ENCODE data around the gene TULP4.

TULP4 gene

DNA sequence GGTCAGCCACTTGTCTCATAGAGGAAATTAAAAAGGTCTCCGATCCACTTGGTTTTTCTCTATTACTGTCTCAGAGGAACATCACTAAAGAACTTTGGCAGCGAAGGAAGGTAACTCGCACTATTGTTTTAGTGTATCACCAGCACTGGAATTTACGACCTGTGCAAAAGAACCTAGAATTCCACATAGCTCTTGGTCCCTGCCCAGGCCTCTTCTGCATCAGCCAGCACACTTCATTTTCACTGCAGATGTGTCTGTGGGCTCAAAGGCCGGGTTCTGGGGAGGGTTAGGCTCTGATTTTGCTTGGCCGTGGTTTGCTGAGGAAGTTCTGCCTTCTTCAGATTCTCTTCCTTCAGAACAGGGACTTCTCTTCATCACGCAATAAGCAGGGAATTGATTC is 144.9 kb downstream of the TULP4 start:
- TF ChIP-seq Cebpa-rat (IDR thresholded peaks at IDR 0.05) = no peak
- peaks cover 54 to 85% (median 76%) of the 10 kb centered on the region in 11 experiments for H3K36me3 ChIP-seq

DNA sequence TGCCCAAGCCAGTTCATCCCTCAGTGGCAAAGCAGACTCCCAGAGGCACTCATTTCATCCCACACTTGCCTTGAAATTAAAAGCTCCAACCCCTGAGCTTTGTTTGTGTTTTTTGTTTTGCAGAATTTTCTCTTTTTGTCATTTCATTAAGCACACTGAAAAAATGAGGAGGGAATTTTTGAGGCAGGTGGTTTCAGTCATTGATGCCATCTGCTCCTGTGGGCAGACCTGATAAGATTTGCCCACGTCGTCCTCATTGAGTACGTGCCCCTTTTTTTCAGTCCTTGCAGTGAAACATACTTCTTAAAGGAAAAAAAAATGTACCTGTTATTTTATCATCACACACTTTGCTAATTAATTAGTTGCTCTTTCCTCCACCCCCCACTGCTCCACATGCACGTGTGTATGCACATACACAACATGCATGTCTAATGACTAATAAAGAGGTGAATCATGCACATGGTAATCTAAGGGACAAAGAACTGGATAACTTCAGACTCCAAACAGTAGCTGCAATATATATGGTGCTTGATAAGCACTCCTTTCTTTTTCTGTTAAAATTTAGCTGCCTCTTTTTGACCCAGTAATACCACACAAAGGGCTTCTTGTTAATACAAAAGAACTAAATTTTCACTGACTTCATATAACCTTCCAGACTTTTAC is 145.5 kb downstream of the TULP4 start:
- H3K9ac ChIP-seq = no peak overlapping the region
- no peak overlapping the region for H3K4me2 ChIP-seq
- no peak for TF ChIP-seq Cebpa-rat (IDR thresholded peaks at IDR 0.05)
- H3K4me1 ChIP-seq = peaks cover 0 to 23% (median 0%) of the 10 kb centered on the region in 10 experiments; a peak in 5 of 20 replicates
- no peak overlapping the region for H3K4me3 ChIP-seq
- H3K36me3 ChIP-seq = peaks cover 54 to 85% (median 76%) of the 10 kb centered on the region in 11 experiments
- H4K20me1 ChIP-seq = no peaks in the 10 kb centered on the region
- H3K27ac ChIP-seq = no peak overlapping the region
- no peaks in the 10 kb centered on the region for H3K9me3 ChIP-seq (replicated peaks in 1 of 11)
- no peaks in the 10 kb centered on the region for H3K27me3 ChIP-seq

More for the DNA sequence above, 144.9 kb downstream of the TULP4 start:
- H3K4me2 ChIP-seq = no peak overlapping the region
- H3K4me3 ChIP-seq = no peak overlapping the region
- no peak overlapping the region for H3K27ac ChIP-seq
- H3K27me3 ChIP-seq = no peaks in the 10 kb centered on the region
- H3K4me1 ChIP-seq = peaks cover 0 to 22% (median 0%) of the 10 kb centered on the region in 10 experiments; a peak in 5 of 20 replicates
- no peaks in the 10 kb centered on the region for H4K20me1 ChIP-seq
- H3K9ac ChIP-seq = no peak overlapping the region
- no peaks in the 10 kb centered on the region for H3K9me3 ChIP-seq (replicated peaks in 1 of 11)

DNA sequence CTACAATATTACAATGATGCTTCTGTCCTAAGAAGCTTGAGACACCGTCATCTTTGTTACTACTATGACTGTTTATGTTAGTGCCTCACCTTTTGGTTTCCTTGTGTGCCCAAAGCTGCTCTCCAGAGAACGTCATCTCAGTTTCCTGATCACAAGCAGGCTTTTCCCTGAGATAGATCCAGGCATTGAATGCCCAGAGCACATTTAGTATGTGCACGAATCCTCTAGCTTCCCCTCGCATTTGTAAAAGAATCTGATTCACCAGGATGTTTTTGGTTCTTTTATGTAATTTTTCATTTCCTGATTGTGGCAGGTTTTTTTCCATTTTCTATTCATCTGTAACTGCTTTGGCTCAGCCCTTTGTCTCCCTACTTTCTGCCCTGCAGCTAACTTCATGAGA is 147.5 kb downstream of the TULP4 start:
- no peak for TF ChIP-seq Cebpa-rat (IDR thresholded peaks at IDR 0.05)
- H3K36me3 ChIP-seq = peaks cover 67 to 93% (median 82%) of the 10 kb centered on the region in 11 experiments
- H3K9me3 ChIP-seq (replicated peaks in 1 of 11) = peaks cover 0 to 11% (median 9%) of the 10 kb centered on the region in 11 experiments; a peak in 18 of 22 replicates
- H3K27ac ChIP-seq = no peak overlapping the region
- no peaks in the 10 kb centered on the region for H3K27me3 ChIP-seq
- H3K9ac ChIP-seq = no peak overlapping the region
- peaks cover 0 to 23% (median 0%) of the 10 kb centered on the region in 10 experiments; a peak in 6 of 20 replicates for H3K4me1 ChIP-seq
- no peak overlapping the region for H3K4me2 ChIP-seq
- H3K4me3 ChIP-seq = no peak overlapping the region
- H4K20me1 ChIP-seq = no peaks in the 10 kb centered on the region

GRCh38 chr6:158460602-158461169 is 148.4 kb downstream of the TULP4 start:
- peaks cover 0 to 23% (median 0%) of the 10 kb centered on the region in 10 experiments; a peak in 6 of 20 replicates for H3K4me1 ChIP-seq
- H3K4me3 ChIP-seq = no peak overlapping the region
- no peak overlapping the region for H3K27ac ChIP-seq
- H3K9me3 ChIP-seq (replicated peaks in 1 of 11) = peaks cover 0 to 18% (median 14%) of the 10 kb centered on the region in 11 experiments; a peak in 18 of 22 replicates
- TF ChIP-seq Cebpa-rat (IDR thresholded peaks at IDR 0.05) = no peak
- no peak overlapping the region for H3K9ac ChIP-seq
- H4K20me1 ChIP-seq = no peaks in the 10 kb centered on the region
- no peak overlapping the region for H3K4me2 ChIP-seq
- no peaks in the 10 kb centered on the region for H3K27me3 ChIP-seq
- H3K36me3 ChIP-seq = peaks cover 74 to 98% (median 89%) of the 10 kb centered on the region in 11 experiments

DNA sequence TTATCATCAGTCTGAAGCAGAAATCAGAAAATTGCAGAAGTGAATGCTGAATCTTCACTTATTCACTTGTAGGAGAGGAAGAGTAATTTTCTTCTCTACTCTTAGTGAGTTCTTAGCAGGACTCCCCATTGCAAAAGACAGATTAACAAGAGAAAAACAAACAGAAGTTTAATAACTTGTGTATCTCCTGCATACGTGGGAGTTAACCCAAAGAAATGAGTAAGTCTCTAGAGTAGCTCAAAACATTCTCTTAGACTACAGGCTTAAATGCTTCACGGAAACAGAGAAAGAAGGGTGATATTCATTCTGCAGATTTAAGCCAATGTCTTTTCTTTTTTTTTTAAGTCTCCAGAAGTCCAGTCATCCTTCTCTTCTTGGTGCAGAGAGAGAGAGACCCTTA is 149.7 kb downstream of the TULP4 start:
- Histone ChIP-seq H3K36me3 (peaks cover 75 to 97% (median 90%) of the 10 kb centered on the region in 11 experiments), H3K4me3 (no peak overlapping the region), H4K20me1 (no peaks in the 10 kb centered on the region), H3K9ac (no peak overlapping the region), H3K4me2 (no peak overlapping the region), H3K27ac (no peak overlapping the region), H3K9me3 (replicated peaks in 1 of 11) (peaks cover 0 to 21% (median 14%) of the 10 kb centered on the region in 11 experiments; a peak in 18 of 22 replicates), H3K4me1 (peaks cover 0 to 23% (median 0%) of the 10 kb centered on the region in 10 experiments; a peak in 6 of 20 replicates), H3K27me3 (no peaks in the 10 kb centered on the region)
- TF ChIP-seq Cebpa-rat (IDR thresholded peaks at IDR 0.05) = no peak

DNA sequence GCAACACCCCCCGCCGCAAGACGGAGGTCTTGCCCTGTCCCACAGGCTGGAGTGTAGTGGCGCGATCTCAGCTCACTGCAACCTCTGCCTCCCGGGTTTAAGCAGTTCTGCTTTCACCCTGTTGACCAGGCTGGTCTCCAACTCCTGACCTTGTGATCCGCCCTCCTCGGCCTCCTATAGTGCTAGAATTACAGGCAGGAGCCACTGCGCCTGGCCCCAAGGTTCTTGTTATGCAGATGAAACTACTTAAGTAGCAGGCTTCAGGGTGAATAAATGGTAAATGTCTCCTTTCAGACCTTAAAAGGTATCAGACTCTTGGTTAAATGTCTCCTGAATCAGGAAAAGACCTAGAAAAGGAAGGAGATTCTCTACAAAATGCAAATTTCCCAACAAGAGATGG is 152.2 kb downstream of the TULP4 start:
- Histone ChIP-seq H4K20me1 (no peaks in the 10 kb centered on the region), H3K4me3 (no peak overlapping the region), H3K36me3 (peaks cover 77 to 97% (median 87%) of the 10 kb centered on the region in 11 experiments), H3K4me2 (no peak overlapping the region), H3K4me1 (peaks cover 0 to 23% (median 0%) of the 10 kb centered on the region in 10 experiments; a peak in 6 of 20 replicates), H3K9me3 (replicated peaks in 1 of 11) (peaks cover 0 to 21% (median 14%) of the 10 kb centered on the region in 11 experiments; a peak in 18 of 22 replicates), H3K27me3 (no peaks in the 10 kb centered on the region), H3K27ac (no peak overlapping the region), H3K9ac (no peak overlapping the region)
- no peak for TF ChIP-seq Cebpa-rat (IDR thresholded peaks at IDR 0.05)

DNA sequence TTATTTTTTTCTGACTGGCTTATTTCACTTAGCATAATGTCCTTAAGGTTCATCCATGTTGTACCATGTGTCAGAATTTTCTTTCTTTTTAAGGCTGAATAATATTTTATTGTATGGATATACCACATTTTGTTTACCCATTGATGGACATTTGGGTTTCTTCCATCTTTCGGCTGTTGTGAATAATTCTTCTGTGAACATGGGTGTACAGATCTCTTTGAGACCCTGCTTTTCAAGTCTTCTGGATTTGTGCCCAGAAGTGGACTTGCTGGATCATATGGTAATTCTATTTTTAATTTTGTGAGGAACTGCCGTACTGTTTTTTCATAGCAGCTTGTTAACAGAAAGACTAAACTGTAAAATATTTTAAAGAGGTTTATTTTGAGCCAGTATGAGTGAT is 153.0 kb downstream of the TULP4 start:
- no peak overlapping the region for H3K4me3 ChIP-seq
- TF ChIP-seq Cebpa-rat (IDR thresholded peaks at IDR 0.05) = no peak
- H3K27ac ChIP-seq = no peak overlapping the region
- peaks cover 0 to 21% (median 14%) of the 10 kb centered on the region in 11 experiments; a peak in 18 of 22 replicates for H3K9me3 ChIP-seq (replicated peaks in 1 of 11)
- H4K20me1 ChIP-seq = no peaks in the 10 kb centered on the region
- no peak overlapping the region for H3K4me2 ChIP-seq
- H3K36me3 ChIP-seq = peaks cover 74 to 97% (median 84%) of the 10 kb centered on the region in 11 experiments
- peaks cover 0 to 20% (median 0%) of the 10 kb centered on the region in 10 experiments; a peak in 5 of 20 replicates for H3K4me1 ChIP-seq
- H3K9ac ChIP-seq = no peak overlapping the region
- H3K27me3 ChIP-seq = no peaks in the 10 kb centered on the region

DNA sequence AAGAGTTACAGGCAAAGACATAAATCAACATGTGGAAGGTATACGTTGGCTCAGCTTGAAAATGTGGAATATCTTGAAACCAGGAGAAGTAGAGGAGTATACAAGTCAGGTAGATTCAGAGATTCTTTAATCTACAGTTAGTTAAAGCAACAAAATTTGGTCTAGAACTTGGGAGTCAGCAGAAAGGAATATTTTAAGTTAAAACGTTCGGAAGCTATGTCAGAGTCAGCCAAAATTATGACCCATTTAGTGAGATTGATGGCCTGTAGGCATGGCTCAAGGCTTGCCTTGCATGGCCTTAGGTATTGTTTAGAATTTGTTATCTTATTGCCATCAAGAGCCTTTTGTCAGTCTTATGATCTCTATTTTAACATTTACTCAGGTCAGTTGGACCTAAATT is 153.5 kb downstream of the TULP4 start:
- Histone ChIP-seq H3K27ac (no peak overlapping the region), H4K20me1 (0 out of 22 replicates have a peak, but pooled peaks cover 0 to under 1% (median 0%) of the 10 kb centered on the region in 11 experiments)

GRCh38 chr6:158467923-158468322 is 155.7 kb downstream of the TULP4 start:
- Histone ChIP-seq H3K36me3 (peaks cover 62 to 90% (median 70%) of the 10 kb centered on the region in 11 experiments), H3K27ac (no peak overlapping the region), H4K20me1 (peaks cover 0 to 13% (median 0%) of the 10 kb centered on the region in 11 experiments; a peak in 2 of 22 replicates), H3K9me3 (replicated peaks in 1 of 11) (peaks cover 0 to 21% (median 14%) of the 10 kb centered on the region in 11 experiments; a peak in 18 of 22 replicates), H3K9ac (no peak overlapping the region), H3K4me2 (no peak overlapping the region), H3K4me1 (peaks cover 0 to 14% (median 4%) of the 10 kb centered on the region in 10 experiments; a peak in 11 of 20 replicates), H3K27me3 (no peaks in the 10 kb centered on the region), H3K4me3 (no peak overlapping the region)
- no peak for TF ChIP-seq Cebpa-rat (IDR thresholded peaks at IDR 0.05)

More for the DNA sequence above, 153.5 kb downstream of the TULP4 start:
- peaks cover 74 to 99% (median 84%) of the 10 kb centered on the region in 11 experiments for H3K36me3 ChIP-seq
- no peak for TF ChIP-seq Cebpa-rat (IDR thresholded peaks at IDR 0.05)
- H3K4me1 ChIP-seq = peaks cover 0 to 15% (median 0%) of the 10 kb centered on the region in 10 experiments; a peak in 3 of 20 replicates
- no peak overlapping the region for H3K9ac ChIP-seq
- H3K9me3 ChIP-seq (replicated peaks in 1 of 11) = peaks cover 0 to 21% (median 14%) of the 10 kb centered on the region in 11 experiments; a peak in 18 of 22 replicates
- H3K27me3 ChIP-seq = no peaks in the 10 kb centered on the region
- no peak overlapping the region for H3K4me3 ChIP-seq
- no peak overlapping the region for H3K4me2 ChIP-seq

All from BLaER1 treated with 17β-estradiol and CSF1 and Interleukin-3, amounts not matched to agents 10 nM and 100 nM (cell line).